ENCODE measurements around the gene DYNLT2B.

The DYNLT2B gene

DNA sequence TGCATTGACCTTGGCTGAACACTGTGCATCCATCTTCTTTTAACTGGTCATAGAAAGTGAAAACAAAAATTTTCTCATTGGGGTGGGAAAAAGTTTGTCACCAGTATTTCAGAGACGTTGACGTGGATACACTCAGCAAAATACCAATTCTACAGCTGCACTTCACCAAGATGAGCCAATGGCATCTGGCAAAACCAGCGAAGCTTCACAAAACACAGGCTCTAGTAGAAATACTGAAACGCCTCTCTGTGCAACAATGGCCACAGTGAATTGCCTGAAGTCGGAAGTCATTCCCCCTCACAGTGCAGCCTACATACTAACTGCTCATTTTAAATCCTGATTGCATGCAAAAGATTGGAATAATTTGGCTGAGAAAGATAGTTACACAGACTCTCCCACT lies 47.5 kb downstream of the DYNLT2B start:
- Histone ChIP-seq H3F3A (ENCODE audit: low read depth) (no peaks in the 10 kb centered on the region), H2AFZ (ENCODE audit: low read length) (no peak overlapping the region), H3K9ac (ENCODE audit: low read depth, low read length, poor library complexity, severe bottlenecking) (no peak overlapping the region), H3K4me2 (ENCODE audit: low read depth, low read length, poor library complexity, severe bottlenecking) (no peak overlapping the region), H3K4me1 (ENCODE audit: insufficient read depth, low read length, poor library complexity, severe bottlenecking) (no peaks in the 10 kb centered on the region), H3K27me3 (ENCODE audit: insufficient read depth, low read length, poor library complexity, severe bottlenecking) (no peaks in the 10 kb centered on the region), H4K20me1 (ENCODE audit: insufficient read depth, low read length, poor library complexity, severe bottlenecking) (no peaks in the 10 kb centered on the region), H3K36me3 (ENCODE audit: insufficient read depth, low read length) (peaks cover 18% of the 10 kb centered on the region; the same call in 1 of the 2 replicates), H3K9me3 (ENCODE audit: insufficient read depth, low read depth, low read length) (no peaks in the 10 kb centered on the region), H3K9me2 (replicated peaks; ENCODE audit: low read depth, low read length) (no peaks in the 10 kb centered on the region), H3K79me2 (ENCODE audit: insufficient read depth, low read length) (peaks cover 12% of the 10 kb centered on the region), H3K4me3 (ENCODE audit: low read length, poor library complexity, severe bottlenecking) (no peak overlapping the region)
- TF ChIP-seq, protein P1, sequence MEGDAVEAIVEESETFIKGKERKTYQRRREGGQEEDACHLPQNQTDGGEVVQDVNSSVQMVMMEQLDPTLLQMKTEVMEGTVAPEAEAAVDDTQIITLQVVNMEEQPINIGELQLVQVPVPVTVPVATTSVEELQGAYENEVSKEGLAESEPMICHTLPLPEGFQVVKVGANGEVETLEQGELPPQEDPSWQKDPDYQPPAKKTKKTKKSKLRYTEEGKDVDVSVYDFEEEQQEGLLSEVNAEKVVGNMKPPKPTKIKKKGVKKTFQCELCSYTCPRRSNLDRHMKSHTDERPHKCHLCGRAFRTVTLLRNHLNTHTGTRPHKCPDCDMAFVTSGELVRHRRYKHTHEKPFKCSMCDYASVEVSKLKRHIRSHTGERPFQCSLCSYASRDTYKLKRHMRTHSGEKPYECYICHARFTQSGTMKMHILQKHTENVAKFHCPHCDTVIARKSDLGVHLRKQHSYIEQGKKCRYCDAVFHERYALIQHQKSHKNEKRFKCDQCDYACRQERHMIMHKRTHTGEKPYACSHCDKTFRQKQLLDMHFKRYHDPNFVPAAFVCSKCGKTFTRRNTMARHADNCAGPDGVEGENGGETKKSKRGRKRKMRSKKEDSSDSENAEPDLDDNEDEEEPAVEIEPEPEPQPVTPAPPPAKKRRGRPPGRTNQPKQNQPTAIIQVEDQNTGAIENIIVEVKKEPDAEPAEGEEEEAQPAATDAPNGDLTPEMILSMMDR (conservative IDR thresholded peaks at IDR 0.05; ENCODE audit: low read length): no peak
- no peak for TF ChIP-seq EZH2phosphoT487 (IDR thresholded peaks at IDR 0.05; ENCODE audit: borderline replicate concordance)

DNA sequence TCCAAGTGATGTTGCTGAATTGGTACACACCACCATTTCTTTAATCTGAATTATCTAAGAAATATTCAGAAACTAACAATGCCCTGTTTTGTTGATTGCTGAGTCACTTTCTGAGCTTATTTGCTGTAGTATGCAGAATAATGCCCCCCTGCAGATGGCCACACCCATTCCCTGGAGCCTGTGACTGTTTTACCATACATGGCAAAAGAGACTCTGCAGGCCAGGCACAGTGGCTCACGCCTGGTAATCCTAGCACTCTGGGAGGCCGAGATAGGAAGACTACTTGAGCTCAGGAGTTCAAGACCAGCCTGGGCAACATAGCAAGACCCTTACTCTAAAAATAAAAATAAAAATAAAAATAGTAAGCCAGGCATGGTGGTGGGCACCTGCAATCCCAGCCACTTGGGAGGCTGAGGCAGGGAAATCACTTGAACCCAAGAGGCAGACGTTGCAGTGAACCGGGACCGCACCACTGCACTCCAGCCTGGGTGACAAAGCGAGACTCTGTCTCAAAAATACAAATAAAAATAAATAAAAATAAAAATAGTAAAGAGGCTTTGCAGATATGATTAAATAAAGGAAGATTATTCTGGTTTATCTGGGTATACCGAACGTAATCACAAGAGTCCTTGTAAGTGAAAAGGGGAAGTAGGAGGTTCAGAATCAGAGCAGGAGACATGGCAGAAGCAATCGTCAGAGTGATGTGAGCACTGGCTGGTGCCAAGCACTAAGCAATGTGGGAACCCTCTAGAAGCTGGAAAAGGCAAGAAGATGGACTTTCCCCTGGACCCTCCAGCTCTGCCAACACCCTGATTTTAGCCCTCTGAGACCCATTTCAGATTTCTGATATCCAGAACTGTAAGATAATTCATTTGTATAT lies 49.5 kb downstream of the DYNLT2B start:
- no peaks in the 10 kb centered on the region for H3K4me1 ChIP-seq (ENCODE audit: insufficient read depth, low read length, poor library complexity, severe bottlenecking)
- no peaks in the 10 kb centered on the region for H4K20me1 ChIP-seq (ENCODE audit: insufficient read depth, low read length, poor library complexity, severe bottlenecking)
- no peak overlapping the region for H3K4me2 ChIP-seq (ENCODE audit: low read depth, low read length, poor library complexity, severe bottlenecking)
- peaks cover 5% of the 10 kb centered on the region for H3K79me2 ChIP-seq (ENCODE audit: insufficient read depth, low read length)
- no peak overlapping the region for H2AFZ ChIP-seq (ENCODE audit: low read length)
- no peaks in the 10 kb centered on the region for H3K9me3 ChIP-seq (ENCODE audit: insufficient read depth, low read depth, low read length)
- H3K27me3 ChIP-seq (ENCODE audit: insufficient read depth, low read length, poor library complexity, severe bottlenecking): no peaks in the 10 kb centered on the region
- peaks cover 27% of the 10 kb centered on the region; the same call in 1 of the 2 replicates for H3K36me3 ChIP-seq (ENCODE audit: insufficient read depth, low read length)
- H3K9me2 ChIP-seq (replicated peaks; ENCODE audit: low read depth, low read length): no peaks in the 10 kb centered on the region
- no peak overlapping the region for H3K9ac ChIP-seq (ENCODE audit: low read depth, low read length, poor library complexity, severe bottlenecking)
- TF ChIP-seq, protein P1 (conservative IDR thresholded peaks at IDR 0.05; ENCODE audit: low read length): no peak
- no peak for TF ChIP-seq EZH2phosphoT487 (IDR thresholded peaks at IDR 0.05; ENCODE audit: borderline replicate concordance)
- no peaks in the 10 kb centered on the region for H3F3A ChIP-seq (ENCODE audit: low read depth)
- H3K4me3 ChIP-seq (ENCODE audit: low read length, poor library complexity, severe bottlenecking): no peak overlapping the region

DNA sequence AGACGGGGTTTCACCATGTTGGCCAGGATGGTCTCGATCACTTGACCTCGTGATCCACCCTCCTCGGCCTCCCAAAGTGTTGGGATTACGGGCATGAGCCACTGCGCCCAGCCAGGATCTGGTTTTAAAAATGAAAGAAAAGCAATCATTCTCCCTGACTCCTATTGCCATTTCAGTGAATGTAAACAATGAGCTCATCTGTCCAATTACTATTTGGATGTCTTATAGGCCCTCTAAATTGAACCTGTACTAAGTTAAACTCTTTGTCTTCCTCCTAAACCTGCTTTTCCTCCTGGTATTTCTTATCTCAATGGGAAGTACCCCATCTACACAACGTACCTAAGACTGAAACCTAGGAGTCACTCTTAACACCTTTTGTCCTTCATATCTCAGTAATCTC lies 54.2 kb downstream of the DYNLT2B start:
- no peaks in the 10 kb centered on the region for H3K9me3 ChIP-seq (ENCODE audit: insufficient read depth, low read depth, low read length)
- H3F3A ChIP-seq (ENCODE audit: low read depth): no peaks in the 10 kb centered on the region; the same call in 1 of the 2 replicates
- peaks cover 19% of the 10 kb centered on the region; the same call in 1 of the 2 replicates for H3K36me3 ChIP-seq (ENCODE audit: insufficient read depth, low read length)
- no peaks in the 10 kb centered on the region for H3K4me1 ChIP-seq (ENCODE audit: insufficient read depth, low read length, poor library complexity, severe bottlenecking)
- no peaks in the 10 kb centered on the region for H4K20me1 ChIP-seq (ENCODE audit: insufficient read depth, low read length, poor library complexity, severe bottlenecking)
- no peak overlapping the region for H3K9ac ChIP-seq (ENCODE audit: low read depth, low read length, poor library complexity, severe bottlenecking)
- TF ChIP-seq, protein P1 (conservative IDR thresholded peaks at IDR 0.05; ENCODE audit: low read length): no peak
- no peak for TF ChIP-seq EZH2phosphoT487 (IDR thresholded peaks at IDR 0.05; ENCODE audit: borderline replicate concordance)
- no peaks in the 10 kb centered on the region for H3K27me3 ChIP-seq (ENCODE audit: insufficient read depth, low read length, poor library complexity, severe bottlenecking)
- no peak overlapping the region for H2AFZ ChIP-seq (ENCODE audit: low read length)
- no peak overlapping the region for H3K4me2 ChIP-seq (ENCODE audit: low read depth, low read length, poor library complexity, severe bottlenecking)
- H3K9me2 ChIP-seq (replicated peaks; ENCODE audit: low read depth, low read length): no peaks in the 10 kb centered on the region
- no peaks in the 10 kb centered on the region; the same call in 1 of the 2 replicates for H3K79me2 ChIP-seq (ENCODE audit: insufficient read depth, low read length)
- no peak overlapping the region for H3K4me3 ChIP-seq (ENCODE audit: low read length, poor library complexity, severe bottlenecking)
